ENCODE data around the gene TEN1. TPM values are rescaled to one million over a fixed set of nuclear protein-coding genes. Genes with fewer than 3 reads are reported as not detected.

Gene TEN1
- total and polyA plus RNA-seq, 10 donors: 6.0 to 38.7 (median 17.0) TPM

DNA sequence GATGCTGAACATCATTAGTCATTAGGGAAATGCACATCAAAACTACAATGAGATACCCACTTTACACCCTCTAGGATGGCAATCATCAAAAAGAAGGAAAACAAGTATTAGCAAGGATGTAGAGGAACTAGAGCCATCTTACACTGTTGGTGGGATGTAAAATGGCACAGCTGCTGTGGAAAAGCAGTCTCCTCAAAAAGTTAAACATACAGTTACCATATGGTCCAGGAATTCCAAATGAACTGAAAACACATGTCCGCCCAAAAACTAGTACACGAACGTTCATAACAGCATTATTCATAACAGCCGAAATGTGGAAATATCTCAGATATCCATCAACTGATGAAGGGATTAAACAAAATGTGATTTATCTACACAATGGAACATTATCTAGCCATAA lies 45.2 kb upstream of the TEN1 start:
- DNase-seq: no peak
- 86 to 93% (median 93%) methylated on average over 4 of the region's 4 CpGs for WGBS, 5 donors
- H3K4me1 ChIP-seq: no peaks in the 10 kb centered on the region
- H3K27ac ChIP-seq: no peak overlapping the region
- TF ChIP-seq CTCF (IDR thresholded peaks at IDR 0.05 in 8 of 11, conservative IDR thresholded peaks at IDR 0.05 in 3 of 11) (no peak), POLR2AphosphoS5 (IDR thresholded peaks at IDR 0.05) (no peak), POLR2A (IDR thresholded peaks at IDR 0.05) (no peak)
- no peaks in the 10 kb centered on the region for H3K9me3 ChIP-seq
- intact Hi-C loops (cut with DNase I; ENCODE audit: low total_unique reads): no loop called here
- H3K36me3 ChIP-seq: no peaks in the 10 kb centered on the region
- no peaks in the 10 kb centered on the region for H3K27me3 ChIP-seq (replicated peaks in 1 of 7)
- no peak overlapping the region for H3K4me3 ChIP-seq

DNA sequence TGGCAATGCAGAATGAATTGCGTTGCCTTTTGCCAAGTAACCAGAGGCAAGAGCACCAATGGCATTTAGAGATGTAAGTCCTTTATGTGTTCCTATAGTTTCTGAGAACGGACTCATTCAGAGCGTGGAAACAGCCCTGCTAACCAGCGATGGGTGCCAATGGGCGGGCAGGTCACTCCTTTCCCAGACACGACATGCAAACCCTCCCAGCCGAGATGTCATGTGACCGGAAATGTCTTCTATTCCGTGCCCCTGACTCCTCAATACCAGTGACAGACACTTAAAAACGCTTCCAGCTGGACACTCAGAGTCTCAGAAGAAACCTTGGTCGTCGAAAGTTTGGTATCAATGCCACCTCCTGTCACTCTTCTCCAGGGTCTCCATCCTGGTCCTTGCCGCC lies 41.4 kb upstream of the TEN1 start:
- H3K36me3 ChIP-seq: peaks cover 0 to 3% (median 0%) of the 10 kb centered on the region in 6 donors
- H3K27me3 ChIP-seq (replicated peaks in 1 of 7): no peaks in the 10 kb centered on the region
- TF ChIP-seq CTCF (IDR thresholded peaks at IDR 0.05 in 8 of 11, conservative IDR thresholded peaks at IDR 0.05 in 3 of 11) (no peak), POLR2A (IDR thresholded peaks at IDR 0.05) (no peak), POLR2AphosphoS5 (IDR thresholded peaks at IDR 0.05) (peak in 1 of 3 donors; percentile 25)
- intact Hi-C loops (cut with DNase I; ENCODE audit: low total_unique reads): no loop called here
- 73 to 82% (median 77%) methylated on average over 13 of the region's 13 CpGs for WGBS, 5 donors
- H3K27ac ChIP-seq: no peak overlapping the region
- H3K4me1 ChIP-seq: peaks cover 0 to 22% (median 16%) of the 10 kb centered on the region in 6 donors
- DNase-seq: no peak
- H3K4me3 ChIP-seq: no peak overlapping the region
- no peaks in the 10 kb centered on the region for H3K9me3 ChIP-seq

DNA sequence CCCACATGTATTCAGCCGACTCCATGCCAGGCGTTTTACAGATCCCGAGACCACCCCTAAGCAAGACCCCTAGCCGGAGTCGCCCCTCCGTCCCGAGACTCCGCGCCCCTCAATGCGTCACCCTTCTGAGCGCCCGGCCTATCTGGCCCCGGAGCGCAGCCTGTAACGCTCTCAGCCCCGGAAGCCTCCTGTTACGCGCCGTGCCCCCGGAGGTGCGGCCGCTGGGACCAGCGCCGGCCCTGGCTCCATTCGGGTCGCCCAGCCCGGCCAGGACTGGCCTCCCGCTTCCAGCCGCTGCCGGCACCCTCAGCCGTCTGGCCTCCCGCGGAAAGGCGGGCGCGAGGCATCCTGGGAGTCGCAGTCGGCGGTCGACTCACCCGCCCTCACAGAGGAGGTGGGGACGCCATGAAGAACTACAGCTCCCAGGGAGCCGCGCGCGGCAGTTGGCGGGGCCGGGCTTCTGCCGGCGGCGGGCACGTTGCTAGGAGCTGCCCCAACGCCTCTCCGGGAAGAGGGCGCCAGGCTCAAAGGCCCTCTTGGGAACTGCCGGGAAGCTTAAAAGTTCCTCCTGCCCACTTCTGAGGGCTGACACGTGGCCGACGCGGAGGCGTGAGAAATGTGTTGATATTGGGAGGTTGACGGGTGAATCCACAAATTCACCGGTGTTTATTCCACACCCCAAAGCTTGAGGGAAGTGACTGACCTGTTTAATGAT lies 38.2 kb upstream of the TEN1 start, which contains the start of gene FBF1:
TSS of gene FBF1 (minus strand) at position 316 of the 715 bp plus-strand sequence. CDS start 2,893 bp downstream, outside the sequence.
- Histone ChIP-seq H3K27ac (peak within 1 kb of the TSS; percentile 46 to 89 (median 73)), H3K4me1 (peaks cover 0 to 22% (median 16%) of the 10 kb centered on the region in 6 donors), H3K4me3 (peak within 1 kb of the TSS; percentile 49 to 96 (median 74)), H3K9me3 (no peaks in the 10 kb centered on the region), H3K36me3 (peaks cover 0 to 33% (median 4%) of the 10 kb centered on the region in 6 donors), H3K27me3 (replicated peaks in 1 of 7) (no peaks in the 10 kb centered on the region)
- WGBS, 5 donors: 0 to 2% (median 0%) methylated on average over 19 to 63 of the region's 63 CpGs
- peak; percentile 99 for DNase-seq
- TF ChIP-seq CTCF (IDR thresholded peaks at IDR 0.05 in 8 of 11, conservative IDR thresholded peaks at IDR 0.05 in 3 of 11) (peak in 4 of 11 experiments; percentile 16 to 26 (median 16)), POLR2AphosphoS5 (IDR thresholded peaks at IDR 0.05) (peak; percentile 96 to 97 (median 97)), POLR2A (IDR thresholded peaks at IDR 0.05) (peak in 2 of 3 donors; percentile 45 to 55)
- intact Hi-C loops (cut with DNase I; ENCODE audit: low total_unique reads): no loop called here

GRCh38 chr17:75941442-75941819 lies 37.6 kb upstream of the TEN1 start:
- H3K36me3 ChIP-seq: peaks cover 0 to 39% (median 9%) of the 10 kb centered on the region in 6 donors
- peak overlapping the region in 6 of 8 donors; percentile 59 to 96 (median 74) for H3K4me3 ChIP-seq
- no peak for DNase-seq
- peaks cover 0 to 22% (median 16%) of the 10 kb centered on the region in 6 donors for H3K4me1 ChIP-seq
- peak overlapping the region in 5 of 8 donors; percentile 66 to 89 (median 80) for H3K27ac ChIP-seq
- no peaks in the 10 kb centered on the region for H3K27me3 ChIP-seq (replicated peaks in 1 of 7)
- no peaks in the 10 kb centered on the region for H3K9me3 ChIP-seq
- intact Hi-C loops (cut with DNase I; ENCODE audit: low total_unique reads): no loop called here
- TF ChIP-seq POLR2AphosphoS5 (IDR thresholded peaks at IDR 0.05) (no peak), CTCF (IDR thresholded peaks at IDR 0.05 in 8 of 11, conservative IDR thresholded peaks at IDR 0.05 in 3 of 11) (no peak), POLR2A (IDR thresholded peaks at IDR 0.05) (no peak)
- WGBS, 5 donors: 50 to 67% (median 63%) methylated on average over 6 of the region's 6 CpGs
